Measurements from ENCODE around the gene LRRIQ4.

The LRRIQ4 gene

GRCh38 chr3:169865176-169865767, 52.6 kb downstream of the LRRIQ4 start:
- peak; percentile 62 for DNase-seq (ENCODE audit: low read depth)
- H3K4me3 ChIP-seq (ENCODE audit: low read depth, low read length): no peak overlapping the region
- TF ChIP-seq, protein P1, sequence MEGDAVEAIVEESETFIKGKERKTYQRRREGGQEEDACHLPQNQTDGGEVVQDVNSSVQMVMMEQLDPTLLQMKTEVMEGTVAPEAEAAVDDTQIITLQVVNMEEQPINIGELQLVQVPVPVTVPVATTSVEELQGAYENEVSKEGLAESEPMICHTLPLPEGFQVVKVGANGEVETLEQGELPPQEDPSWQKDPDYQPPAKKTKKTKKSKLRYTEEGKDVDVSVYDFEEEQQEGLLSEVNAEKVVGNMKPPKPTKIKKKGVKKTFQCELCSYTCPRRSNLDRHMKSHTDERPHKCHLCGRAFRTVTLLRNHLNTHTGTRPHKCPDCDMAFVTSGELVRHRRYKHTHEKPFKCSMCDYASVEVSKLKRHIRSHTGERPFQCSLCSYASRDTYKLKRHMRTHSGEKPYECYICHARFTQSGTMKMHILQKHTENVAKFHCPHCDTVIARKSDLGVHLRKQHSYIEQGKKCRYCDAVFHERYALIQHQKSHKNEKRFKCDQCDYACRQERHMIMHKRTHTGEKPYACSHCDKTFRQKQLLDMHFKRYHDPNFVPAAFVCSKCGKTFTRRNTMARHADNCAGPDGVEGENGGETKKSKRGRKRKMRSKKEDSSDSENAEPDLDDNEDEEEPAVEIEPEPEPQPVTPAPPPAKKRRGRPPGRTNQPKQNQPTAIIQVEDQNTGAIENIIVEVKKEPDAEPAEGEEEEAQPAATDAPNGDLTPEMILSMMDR (IDR thresholded peaks at IDR 0.05; ENCODE audit: low read depth, low read length): no peak
- TF ChIP-seq, protein P2, sequence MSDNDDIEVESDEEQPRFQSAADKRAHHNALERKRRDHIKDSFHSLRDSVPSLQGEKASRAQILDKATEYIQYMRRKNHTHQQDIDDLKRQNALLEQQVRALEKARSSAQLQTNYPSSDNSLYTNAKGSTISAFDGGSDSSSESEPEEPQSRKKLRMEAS (IDR thresholded peaks at IDR 0.05; ENCODE audit: low read depth, low read length): no peak
- TF ChIP-seq POLR2A (IDR thresholded peaks at IDR 0.05; ENCODE audit: extremely low read depth, insufficient read length): no peak
- TF ChIP-seq MYC (IDR thresholded peaks at IDR 0.05; ENCODE audit: low read depth, low read length): no peak

DNA sequence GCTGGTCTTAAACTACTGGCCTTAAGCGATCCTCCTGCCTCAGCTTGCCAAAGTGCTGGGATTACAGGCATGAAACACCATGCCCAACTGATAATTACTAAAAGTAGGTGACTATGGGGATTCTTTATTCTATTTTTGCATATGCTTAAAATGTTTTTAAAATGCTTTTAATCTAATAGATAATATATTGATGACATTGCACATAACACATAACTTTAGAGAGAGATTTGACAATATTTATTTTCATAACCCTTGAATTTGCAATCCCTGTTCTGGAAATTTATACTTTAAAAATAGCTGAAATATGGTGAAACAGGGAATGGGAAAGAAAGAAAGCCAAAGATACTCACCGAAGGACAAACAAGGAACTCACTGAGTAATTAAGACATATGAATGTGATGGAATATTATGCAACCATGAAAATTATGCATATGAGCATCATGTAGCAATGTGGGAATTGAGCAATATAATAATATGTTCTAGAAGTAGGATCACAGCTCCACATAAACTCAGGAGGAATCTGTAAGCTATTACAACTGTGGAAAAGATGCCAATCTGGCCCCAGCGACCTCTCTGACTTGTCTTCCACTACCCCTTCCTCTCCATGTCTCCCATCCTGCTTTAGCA, 55.0 kb downstream of the LRRIQ4 start:
- TF ChIP-seq, protein P2 (IDR thresholded peaks at IDR 0.05; ENCODE audit: low read depth, low read length): no peak
- TF ChIP-seq POLR2A (IDR thresholded peaks at IDR 0.05; ENCODE audit: extremely low read depth, insufficient read length) (no peak), MYC (IDR thresholded peaks at IDR 0.05; ENCODE audit: low read depth, low read length) (no peak)
- TF ChIP-seq, protein P1 (IDR thresholded peaks at IDR 0.05; ENCODE audit: low read depth, low read length): no peak
- no peak for DNase-seq (ENCODE audit: low read depth)
- H3K4me3 ChIP-seq (ENCODE audit: low read depth, low read length): no peak overlapping the region

DNA sequence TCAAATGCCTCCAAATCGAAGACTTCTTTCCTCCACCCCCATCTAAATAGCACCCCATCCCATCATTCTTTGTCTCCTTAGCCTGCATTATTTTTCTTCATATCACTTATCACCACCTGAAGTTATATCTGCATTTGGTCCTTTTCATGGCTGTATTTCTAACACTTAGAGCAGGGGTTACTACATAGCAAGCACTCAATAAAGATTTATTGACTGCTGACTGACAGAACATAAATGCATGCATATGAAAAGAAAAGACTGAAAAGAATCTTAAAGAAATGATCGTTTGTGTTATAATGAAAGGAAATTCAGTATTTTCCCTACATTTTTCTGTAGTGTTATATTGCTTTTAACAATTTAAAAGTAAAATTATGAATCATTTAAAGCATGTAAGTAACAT, 55.7 kb downstream of the LRRIQ4 start:
- H3K4me3 ChIP-seq (ENCODE audit: low read depth, low read length): no peak overlapping the region
- TF ChIP-seq, protein P1 (IDR thresholded peaks at IDR 0.05; ENCODE audit: low read depth, low read length): no peak
- no peak for TF ChIP-seq POLR2A (IDR thresholded peaks at IDR 0.05; ENCODE audit: extremely low read depth, insufficient read length)
- TF ChIP-seq, protein P2 (IDR thresholded peaks at IDR 0.05; ENCODE audit: low read depth, low read length): no peak
- TF ChIP-seq MYC (IDR thresholded peaks at IDR 0.05; ENCODE audit: low read depth, low read length): no peak
- no peak for DNase-seq (ENCODE audit: low read depth)

DNA sequence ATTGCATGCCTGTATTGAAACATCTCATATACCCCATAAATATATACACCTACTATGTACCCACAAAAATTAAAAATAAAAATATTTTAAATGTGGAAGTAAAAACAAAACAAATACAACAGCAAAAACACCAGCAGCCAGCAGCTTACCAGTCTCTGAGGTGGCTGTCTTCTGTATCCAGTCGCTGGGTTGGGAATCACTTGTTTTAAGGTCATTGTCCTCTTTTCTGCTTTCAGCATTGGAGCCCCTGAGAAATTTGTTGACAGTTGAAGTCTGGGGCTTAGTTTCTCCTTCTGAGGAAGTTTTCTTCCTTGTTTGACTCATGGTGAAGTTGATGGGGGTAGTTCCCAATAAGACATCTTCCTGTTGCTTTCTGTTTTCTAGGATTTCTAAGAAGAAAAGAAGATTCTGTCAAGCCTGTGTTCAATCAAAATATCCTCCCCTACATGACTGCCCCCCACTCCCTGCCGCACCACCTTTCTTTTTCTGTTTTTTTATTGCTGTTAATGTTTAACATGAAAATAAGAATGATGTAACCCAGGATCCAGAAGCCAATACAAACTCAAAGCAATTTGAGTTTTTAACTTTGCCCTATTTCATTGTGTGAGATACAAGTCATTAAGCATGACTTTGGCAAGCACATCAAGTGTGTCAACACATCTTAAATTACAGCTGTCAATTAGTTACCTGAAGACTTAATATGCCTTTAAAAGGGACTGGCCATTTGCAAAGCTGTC, 57.0 kb downstream of the LRRIQ4 start, which contains the start of gene LRRC31:
LRRC31 (minus strand) TSS at position 452 of the 737 bp plus-strand sequence; CDS start at position 324, 128 bp downstream.
- no peak within 1 kb of the TSS for H3K4me3 ChIP-seq (ENCODE audit: low read depth, low read length)
- TF ChIP-seq, protein P2 (IDR thresholded peaks at IDR 0.05; ENCODE audit: low read depth, low read length): no peak
- TF ChIP-seq MYC (IDR thresholded peaks at IDR 0.05; ENCODE audit: low read depth, low read length): no peak
- no peak for DNase-seq (ENCODE audit: low read depth)

DNA sequence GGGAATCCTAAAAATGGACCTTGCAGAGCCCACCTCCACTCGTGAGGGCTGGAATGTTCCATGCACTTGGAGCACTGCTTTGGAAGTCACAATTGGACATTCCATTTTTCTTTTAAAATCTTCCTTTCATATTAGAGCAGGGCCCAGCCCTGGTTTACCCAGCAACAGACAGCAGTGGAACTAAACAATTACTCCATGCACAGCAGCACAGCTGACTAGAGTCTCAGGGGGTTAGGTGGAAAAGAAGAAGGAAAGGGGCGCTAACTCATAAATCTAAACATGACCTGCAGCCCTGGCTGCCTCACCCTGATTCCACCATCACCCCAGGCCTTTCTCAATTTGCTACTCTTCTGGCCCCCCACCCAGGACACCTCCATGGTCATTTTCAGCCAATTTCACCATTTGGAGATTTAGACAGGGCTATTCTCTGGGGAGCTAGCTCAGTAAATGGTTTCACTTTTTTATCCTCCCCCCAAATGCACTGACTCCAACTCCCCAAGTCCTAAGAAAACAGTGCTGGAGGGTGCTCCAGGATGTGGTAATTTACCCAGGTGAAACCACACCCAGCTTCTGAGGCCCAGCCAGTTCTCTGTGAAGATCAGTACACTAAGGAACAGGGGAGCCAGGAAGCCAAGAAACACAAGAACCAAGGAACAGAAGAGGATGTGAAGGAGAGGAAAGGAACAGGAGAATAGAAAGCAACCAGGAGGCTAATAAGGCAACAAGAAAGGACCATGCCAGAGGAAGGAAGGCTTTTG, 58.6 kb downstream of the LRRIQ4 start:
- peak; percentile 14 for DNase-seq (ENCODE audit: low read depth)
- H3K4me3 ChIP-seq (ENCODE audit: low read depth, low read length): no peak overlapping the region
- TF ChIP-seq, protein P1 (IDR thresholded peaks at IDR 0.05; ENCODE audit: low read depth, low read length): no peak
- TF ChIP-seq, protein P2 (IDR thresholded peaks at IDR 0.05; ENCODE audit: low read depth, low read length): no peak
- TF ChIP-seq MYC (IDR thresholded peaks at IDR 0.05; ENCODE audit: low read depth, low read length) (no peak), POLR2A (IDR thresholded peaks at IDR 0.05; ENCODE audit: extremely low read depth, insufficient read length) (no peak)
